HCT116 (cell line): Measurements from ENCODE around the gene MICAL3. TPM values are rescaled to one million over a fixed set of nuclear protein-coding genes. Genes with fewer than 3 reads are reported as not detected.

Experiments
- ATAC-seq: fragments of 200-7000 bp; cut with Tn5 transposase; 2 replicates; pipeline ENCODE4 v1.9.1; 2020; ENCODE audit warnings: mild to moderate bottlenecking, moderate library complexity
- BruUV-seq: library from RNA; stranded (reverse); fragments of 400-500 nt; replicated peaks from 2 replicates; lab custom pipeline; 2021; lab: Mats Ljungman, UMichigan
- CTCF ChIA-PET: fragments of 300-600 bp; sonication (Branson Sonifier 250); formaldehyde crosslinking; loops from one replicate; lab custom pipeline; 2021; ENCODE audit warnings: antibody characterized with exemption; lab: Charles Lee
- POLR2A ChIA-PET: fragments of 300-600, 350-600 bp; sonication (Branson Sonifier 250); formaldehyde crosslinking; loops from one replicate; lab custom pipeline; 2021; ENCODE audit warnings: antibody characterized with exemption; lab: Charles Lee
- RAD21 ChIA-PET, 2 experiments: fragments of 300-600 bp; sonication (Branson Sonifier 250); formaldehyde crosslinking; loops; one replicate each; lab custom pipeline; 2023; ENCODE audit warnings: low total read pairs in 2 of 2; ENCODE audit not compliant: uncharacterized antibody in 2 of 2, unreplicated experiment in 2 of 2, low non-redundant PET in 1 of 2; lab: Charles Lee
- DNase-seq: peaks from one replicate; pipeline ENCODE4 v3.0.0-alpha.2; 2010; ENCODE audit warnings: low read depth, low spot score
- H2AFZ ChIP-seq: fragments of 200-600 bp; shearing (Covaris generic), sonication (generic); 2 replicates; pipeline ENCODE4 v1.6.1; 2017; ENCODE audit warnings: low read depth, mixed run types, mixed read lengths, antibody characterized with exemption, low read length; ENCODE audit not compliant: poor library complexity, severe bottlenecking
- H3K27ac ChIP-seq: 2 replicates; pipeline ENCODE4 v1.5.1; 2012; ENCODE audit warnings: low read depth, low read length
- H3K27me3 ChIP-seq: fragments of 200-600 bp; sonication (generic); 2 replicates; pipeline ENCODE4 v1.6.1; 2016; ENCODE audit warnings: mixed run types, low read length, mixed read lengths; ENCODE audit not compliant: insufficient read depth
- H3K36me3 ChIP-seq, 2 experiments: fragments of 200-500 bp in 1 of 2; fragments of 200-600 bp in 1 of 2; sonication (Bioruptor generic) in 1 of 2; sonication (generic) in 1 of 2; 2 replicates each; pipeline versions ENCODE4 v1.5.1 to v1.6.1; 2014 to 2016; ENCODE audit warnings: low read length in 2 of 2, inconsistent platforms in 1 of 2, mixed read lengths in 1 of 2, mixed run types in 1 of 2; ENCODE audit not compliant: insufficient read depth in 2 of 2, control insufficient read depth in 1 of 2
- H3K4me1 ChIP-seq, 2 experiments: fragments of 200-600 bp in 1 of 2; sonication (generic) in 1 of 2; 2 replicates each; pipeline versions ENCODE4 v1.5.1 to v1.6.1; 2012 to 2017; ENCODE audit warnings: low read length in 2 of 2, inconsistent platforms in 1 of 2, mild to moderate bottlenecking in 1 of 2, mixed read lengths in 1 of 2, mixed run types in 1 of 2, moderate library complexity in 1 of 2; ENCODE audit not compliant: insufficient read depth in 2 of 2, control insufficient read depth in 1 of 2
- H3K4me2 ChIP-seq: fragments of 200-600 bp; sonication (generic); 2 replicates; pipeline ENCODE4 v1.6.1; 2017; ENCODE audit warnings: mixed run types, low read length, mixed read lengths
- H3K4me3 ChIP-seq, 2 experiments: fragments of 200-600 bp in 1 of 2; sonication (generic) in 1 of 2; replicated peaks in 1 of 2; 2 replicates each; pipeline ENCODE4 v1.5.1; 2011 to 2016; ENCODE audit warnings: low read length in 2 of 2, control low read depth in 1 of 2, low read depth in 1 of 2, mild to moderate bottlenecking in 1 of 2, mixed read lengths in 1 of 2, mixed run types in 1 of 2
- H3K79me2 ChIP-seq: fragments of 200-600 bp; sonication (generic); 2 replicates; pipeline ENCODE4 v1.6.1; 2017; ENCODE audit warnings: mild to moderate bottlenecking, mixed run types, low read length, moderate library complexity, mixed read lengths; ENCODE audit not compliant: insufficient read depth
- H3K9ac ChIP-seq: fragments of 200-600 bp; sonication (generic); 2 replicates; pipeline ENCODE4 v1.6.1; 2016; ENCODE audit warnings: low read length, mixed read lengths
- H3K9me2 ChIP-seq: fragments of 200-600 bp; sonication (generic), shearing (Covaris generic); 2 replicates; pipeline ENCODE4 v1.6.1; 2017; ENCODE audit warnings: mixed run types, mild to moderate bottlenecking, moderate library complexity; ENCODE audit not compliant: insufficient read depth
- H3K9me3 ChIP-seq, 2 experiments: fragments of 200-500 bp in 1 of 2; fragments of 200-600 bp in 1 of 2; sonication (Bioruptor generic) in 1 of 2; sonication (generic) in 1 of 2; 2 replicates each; pipeline ENCODE4 v1.6.1; 2014 to 2017; ENCODE audit warnings: low read length in 2 of 2, mixed read lengths in 2 of 2, inconsistent platforms in 1 of 2, low read depth in 1 of 2, mild to moderate bottlenecking in 1 of 2, mixed run types in 1 of 2, moderate library complexity in 1 of 2; ENCODE audit not compliant: control insufficient read depth in 1 of 2, insufficient read depth in 1 of 2
- H4K20me1 ChIP-seq: fragments of 200-600 bp; sonication (generic), shearing (Covaris generic); 2 replicates; pipeline ENCODE4 v1.6.1; 2017; ENCODE audit warnings: mixed run types, mild to moderate bottlenecking, moderate library complexity; ENCODE audit not compliant: insufficient read depth
- CBX3 ChIP-seq: IDR thresholded peaks from 2 replicates; pipeline ENCODE4 v1.6.1; 2012; ENCODE audit warnings: low read depth
- EGR1 ChIP-seq: IDR thresholded peaks from 2 replicates; pipeline ENCODE4 v1.6.1; 2012; ENCODE audit warnings: low read depth
- ELF1 ChIP-seq: IDR thresholded peaks from 2 replicates; pipeline ENCODE4 v1.6.1; 2012; ENCODE audit warnings: low read depth, borderline replicate concordance
- EZH2 ChIP-seq: fragments of 200-600 bp; sonication (generic); IDR thresholded peaks from 2 replicates; pipeline ENCODE4 v1.6.1; 2017; ENCODE audit warnings: antibody characterized with exemption, mixed run types
- EZH2phosphoT487 ChIP-seq: fragments of 200-600 bp; IDR thresholded peaks from 2 replicates; pipeline ENCODE4 v1.6.1; 2018; ENCODE audit warnings: antibody characterized with exemption, borderline replicate concordance
- FOSL1 ChIP-seq: IDR thresholded peaks from 2 replicates; pipeline ENCODE4 v1.6.1; 2012; ENCODE audit warnings: low read depth
- MAX ChIP-seq: IDR thresholded peaks from 2 replicates; pipeline ENCODE4 v1.6.1; 2012
- POLR2A ChIP-seq: IDR thresholded peaks from 2 replicates; pipeline ENCODE4 v1.7.0; 2011; ENCODE audit warnings: borderline replicate concordance; ENCODE audit not compliant: insufficient read depth, insufficient read length; ENCODE audit errors: extremely low read depth
- POLR2AphosphoS5 ChIP-seq: IDR thresholded peaks from 2 replicates; pipeline ENCODE4 v1.6.1; 2011; ENCODE audit warnings: mild to moderate bottlenecking, low read depth, low read length, moderate library complexity
- RAD21 ChIP-seq: IDR thresholded peaks from 2 replicates; pipeline ENCODE4 v1.6.1; 2012; ENCODE audit warnings: low read depth, mild to moderate bottlenecking
- REST ChIP-seq: IDR thresholded peaks from 2 replicates; pipeline ENCODE4 v1.6.1; 2012; ENCODE audit warnings: low read depth
- SP1 ChIP-seq: IDR thresholded peaks from 2 replicates; pipeline ENCODE4 v1.6.1; 2012; ENCODE audit warnings: low read depth
- TCF7L2 ChIP-seq: IDR thresholded peaks from 2 replicates; pipeline ENCODE4 v1.7.0; 2011; ENCODE audit warnings: borderline replicate concordance, inconsistent platforms; ENCODE audit not compliant: insufficient read depth, insufficient read length; ENCODE audit errors: extremely low read depth
- YY1 ChIP-seq: IDR thresholded peaks from 2 replicates; pipeline ENCODE4 v1.6.1; 2011; ENCODE audit warnings: low read length, low read depth, moderate library complexity, mild to moderate bottlenecking; ENCODE audit not compliant: insufficient replicate concordance; ENCODE audit errors: extremely low read depth
- ZFX ChIP-seq: fragments of 450-650 bp; IDR thresholded peaks from 2 replicates; pipeline ENCODE4 v1.6.1; 2017
- ZNF274 ChIP-seq: fragments of 200-500 bp; sonication (Bioruptor generic); IDR thresholded peaks from 2 replicates; pipeline ENCODE4 v1.6.1; 2014; ENCODE audit warnings: mild to moderate bottlenecking, low read depth, low read length, inconsistent platforms
- intact Hi-C: fragments of 100-400 bp; cut with micrococcal nuclease; formaldehyde crosslinking; loops from 2 replicates; pipeline ENCODE4 v1.10.0; 2022
- total RNA-seq: library from RNA; stranded (reverse); gene quantifications from one replicate; pipeline ENCODE4 v1.2.1, GENCODE V29; 2021; ENCODE audit not compliant: unreplicated experiment

Gene MICAL3
- total RNA-seq, 1 experiment from 2014 or later, result 30.8 TPM

- no TSS peak for BruUV-seq
- H3K4me3 ChIP-seq, result no peak overlapping the region
- TF ChIP-seq SP1, result no peak
- no peak for TF ChIP-seq YY1
- no peak for TF ChIP-seq TCF7L2
- TF ChIP-seq ZFX, result no peak
- no peak for TF ChIP-seq ELF1
- TF ChIP-seq FOSL1, result no peak
- TF ChIP-seq EGR1, result no peak
- TF ChIP-seq ZNF274, result no peak
- TF ChIP-seq POLR2AphosphoS5, result no peak
- TF ChIP-seq RAD21, result no peak
- no peaks in the 10 kb centered on the region; the same call in 1 of the 2 replicates for H3K9me2 ChIP-seq
- H3K9ac ChIP-seq, result no peak overlapping the region
- H3K79me2 ChIP-seq, result no peaks in the 10 kb centered on the region
- no peaks in the 10 kb centered on the region for H3K27me3 ChIP-seq
- ChIA-PET POLR2A (interaction anchor here (0.8 kb wide), 1 partner anchor 9 kb away, joined by 3 read pairs; no protein-coding TSS in a partner anchor), CTCF (interaction anchor here (1.4 kb wide), 1 partner anchor 20 kb away, joined by 4 read pairs; no protein-coding TSS in a partner anchor), RAD21 (no interaction called here)
- DNase-seq (no peak), ATAC-seq (peak; percentile 34; the same call in 1 of the 2 replicates)
- H4K20me1 ChIP-seq, result no peaks in the 10 kb centered on the region
- H3K9me3 ChIP-seq, result no peaks in the 10 kb centered on the region
- no peak overlapping the region for H3K27ac ChIP-seq
- no peak overlapping the region for H2AFZ ChIP-seq
- H3K4me2 ChIP-seq, result peak overlapping the region; percentile 31; the same call in 1 of the 2 replicates
- intact Hi-C loops, result no loop called here
- no peaks in the 10 kb centered on the region for H3K36me3 ChIP-seq
- peaks cover 0 to 31% of the 10 kb centered on the region in 2 experiments; a peak in 3 of 4 replicates for H3K4me1 ChIP-seq
These were observed 31.9 kb upstream of the MICAL3 start for GRCh38 chr22:18056161-18056666.

- no peak overlapping the region for H3K9ac ChIP-seq
These were observed 31.3 kb upstream of the MICAL3 start for GRCh38 chr22:18055619-18056160.

More at GRCh38 chr22:18055619-18056160, 31.3 kb upstream of the MICAL3 start:
- POLR2A ChIA-PET, result no interaction called here
- Histone ChIP-seq H2AFZ (no peak overlapping the region), H3K9me2 (no peaks in the 10 kb centered on the region), H3K36me3 (no peaks in the 10 kb centered on the region), H3K27ac (no peak overlapping the region), H4K20me1 (no peaks in the 10 kb centered on the region), H3K4me2 (peak overlapping the region; percentile 31; the same call in 1 of the 2 replicates), H3K27me3 (no peaks in the 10 kb centered on the region), H3K79me2 (no peaks in the 10 kb centered on the region), H3K4me3 (no peak overlapping the region), H3K4me1 (peaks cover 0 to 26% of the 10 kb centered on the region in 2 experiments; a peak in 2 of 4 replicates), H3K9me3 (no peaks in the 10 kb centered on the region)
- ATAC-seq (no peak), DNase-seq (no peak)
- CTCF ChIA-PET, result interaction anchor here (1.4 kb wide), 1 partner anchor 20 kb away, joined by 4 read pairs; no protein-coding TSS in a partner anchor
- RAD21 ChIA-PET, result no interaction called here
- TF ChIP-seq CBX3 (no peak), ELF1 (no peak), REST (no peak), MAX (no peak), POLR2A (no peak), ZNF274 (no peak), FOSL1 (no peak), EZH2phosphoT487 (no peak), EZH2 (no peak)
- intact Hi-C loops, result no loop called here
- BruUV-seq, result no TSS peak
